Loucy (cell line): Measurements from ENCODE around the gene MICAL3.

Experiments
- H2AFZ ChIP-seq: fragments of 200-600 bp; sonication (generic); 2 replicates; pipeline ENCODE4 v1.6.0; 2016; ENCODE audit warnings: antibody characterized with exemption, mild to moderate bottlenecking, low read length, moderate library complexity
- H3F3A ChIP-seq: fragments of 200-600 bp; 2 replicates; pipeline ENCODE4 v1.6.0; 2016; ENCODE audit warnings: antibody characterized with exemption, low read depth, mild to moderate bottlenecking
- H3K27me3 ChIP-seq: fragments of 200-600 bp; sonication (generic); 2 replicates; pipeline ENCODE4 v1.6.1; 2014; ENCODE audit warnings: low read length, mild to moderate bottlenecking; ENCODE audit not compliant: insufficient read depth, poor library complexity, severe bottlenecking
- H3K36me3 ChIP-seq: fragments of 200-600 bp; sonication (generic); 2 replicates; pipeline ENCODE4 v1.6.1; 2016; ENCODE audit warnings: low read length; ENCODE audit not compliant: insufficient read depth
- H3K4me1 ChIP-seq: fragments of 200-600 bp; sonication (generic); 2 replicates; pipeline ENCODE4 v1.5.1; 2014; ENCODE audit warnings: low read length, mild to moderate bottlenecking; ENCODE audit not compliant: insufficient read depth, poor library complexity, severe bottlenecking
- H3K4me2 ChIP-seq: fragments of 200-600 bp; sonication (generic); 2 replicates; pipeline ENCODE4 v1.6.0; 2014; ENCODE audit warnings: antibody characterized with exemption, low read length, low read depth, mild to moderate bottlenecking; ENCODE audit not compliant: poor library complexity, severe bottlenecking
- H3K4me3 ChIP-seq: fragments of 200-600 bp; sonication (generic); 2 replicates; pipeline ENCODE4 v1.5.1; 2014; ENCODE audit warnings: low read length, mild to moderate bottlenecking, mixed read lengths; ENCODE audit not compliant: poor library complexity, severe bottlenecking
- H3K79me2 ChIP-seq: fragments of 200-600 bp; sonication (generic); 2 replicates; pipeline ENCODE4 v1.6.1; 2014; ENCODE audit warnings: low read length; ENCODE audit not compliant: insufficient read depth
- H3K9ac ChIP-seq: fragments of 200-600 bp; sonication (generic); 2 replicates; pipeline ENCODE4 v1.6.0; 2014; ENCODE audit warnings: mild to moderate bottlenecking, low read depth, low read length, moderate library complexity; ENCODE audit not compliant: poor library complexity, severe bottlenecking
- H3K9me2 ChIP-seq: fragments of 200-600 bp; sonication (generic); replicated peaks from 2 replicates; pipeline ENCODE4 v1.6.1; 2016; ENCODE audit warnings: low read depth, low read length, mixed read lengths
- H3K9me3 ChIP-seq: fragments of 200-600 bp; sonication (generic); 2 replicates; pipeline ENCODE4 v1.6.1; 2014; ENCODE audit warnings: mild to moderate bottlenecking, antibody characterized with exemption, low read length, low read depth; ENCODE audit not compliant: insufficient read depth
- H4K20me1 ChIP-seq: fragments of 200-600 bp; sonication (generic); 2 replicates; pipeline ENCODE4 v1.6.0; 2014; ENCODE audit warnings: antibody characterized with exemption, low read length, mild to moderate bottlenecking; ENCODE audit not compliant: insufficient read depth, poor library complexity, severe bottlenecking
- EZH2phosphoT487 ChIP-seq: fragments of 200-600 bp; IDR thresholded peaks from 2 replicates; pipeline ENCODE4 v1.6.1; 2018; ENCODE audit warnings: antibody characterized with exemption, mild to moderate bottlenecking, moderate library complexity, borderline replicate concordance
- TF ChIP-seq, protein P1 (sequence below): fragments of 200-600 bp; sonication (generic); conservative IDR thresholded peaks from 2 replicates; pipeline ENCODE4 v1.5.1; 2014; ENCODE audit warnings: mild to moderate bottlenecking, antibody characterized with exemption, low read length

The MICAL3 gene

DNA sequence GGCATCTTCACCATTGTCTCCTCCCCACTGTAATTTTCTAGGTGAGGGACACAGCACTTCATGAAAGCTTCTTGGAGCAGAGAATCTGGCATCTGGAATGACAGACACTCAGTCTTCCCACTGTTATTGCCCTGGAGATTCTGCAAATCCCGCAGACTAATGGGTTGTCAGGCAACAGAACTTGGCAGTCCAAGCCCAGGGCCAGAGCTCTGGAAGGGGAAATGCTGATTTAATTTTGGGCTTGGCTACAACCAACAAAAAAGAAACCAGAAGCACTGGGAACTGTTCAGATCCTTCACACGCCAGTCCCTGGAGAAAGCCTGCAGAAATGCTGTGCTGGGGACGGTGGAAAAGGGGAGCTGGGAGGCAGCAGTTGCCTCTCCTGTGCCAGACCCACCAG is 178.6 kb downstream of the MICAL3 start:
- Histone ChIP-seq H3K27me3 (no peaks in the 10 kb centered on the region), H3K9me2 (no peaks in the 10 kb centered on the region), H4K20me1 (no peaks in the 10 kb centered on the region), H3F3A (no peaks in the 10 kb centered on the region), H3K4me1 (no peaks in the 10 kb centered on the region), H3K9ac (no peak overlapping the region), H3K79me2 (no peaks in the 10 kb centered on the region), H2AFZ (no peak overlapping the region), H3K9me3 (no peaks in the 10 kb centered on the region), H3K36me3 (peaks cover 7% of the 10 kb centered on the region; the same call in 1 of the 2 replicates), H3K4me2 (no peak overlapping the region), H3K4me3 (no peak overlapping the region)
- TF ChIP-seq EZH2phosphoT487 = no peak
- TF ChIP-seq, protein P1, sequence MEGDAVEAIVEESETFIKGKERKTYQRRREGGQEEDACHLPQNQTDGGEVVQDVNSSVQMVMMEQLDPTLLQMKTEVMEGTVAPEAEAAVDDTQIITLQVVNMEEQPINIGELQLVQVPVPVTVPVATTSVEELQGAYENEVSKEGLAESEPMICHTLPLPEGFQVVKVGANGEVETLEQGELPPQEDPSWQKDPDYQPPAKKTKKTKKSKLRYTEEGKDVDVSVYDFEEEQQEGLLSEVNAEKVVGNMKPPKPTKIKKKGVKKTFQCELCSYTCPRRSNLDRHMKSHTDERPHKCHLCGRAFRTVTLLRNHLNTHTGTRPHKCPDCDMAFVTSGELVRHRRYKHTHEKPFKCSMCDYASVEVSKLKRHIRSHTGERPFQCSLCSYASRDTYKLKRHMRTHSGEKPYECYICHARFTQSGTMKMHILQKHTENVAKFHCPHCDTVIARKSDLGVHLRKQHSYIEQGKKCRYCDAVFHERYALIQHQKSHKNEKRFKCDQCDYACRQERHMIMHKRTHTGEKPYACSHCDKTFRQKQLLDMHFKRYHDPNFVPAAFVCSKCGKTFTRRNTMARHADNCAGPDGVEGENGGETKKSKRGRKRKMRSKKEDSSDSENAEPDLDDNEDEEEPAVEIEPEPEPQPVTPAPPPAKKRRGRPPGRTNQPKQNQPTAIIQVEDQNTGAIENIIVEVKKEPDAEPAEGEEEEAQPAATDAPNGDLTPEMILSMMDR = no peak

- no peaks in the 10 kb centered on the region for H3K79me2 ChIP-seq
- no peaks in the 10 kb centered on the region for H3K9me3 ChIP-seq
- H3K4me2 ChIP-seq = no peak overlapping the region
- no peak overlapping the region for H3K4me3 ChIP-seq
- H3K36me3 ChIP-seq = peaks cover 11% of the 10 kb centered on the region; the same call in 1 of the 2 replicates
- H3K4me1 ChIP-seq = no peaks in the 10 kb centered on the region
- TF ChIP-seq EZH2phosphoT487 = no peak
- TF ChIP-seq, protein P1 = no peak
- H3F3A ChIP-seq = no peaks in the 10 kb centered on the region
- H2AFZ ChIP-seq = no peak overlapping the region
- no peaks in the 10 kb centered on the region for H3K27me3 ChIP-seq
- no peaks in the 10 kb centered on the region for H3K9me2 ChIP-seq
- no peaks in the 10 kb centered on the region for H4K20me1 ChIP-seq
- H3K9ac ChIP-seq = no peak overlapping the region
Observed at GRCh38 chr22:17845327-17845726, 179.0 kb downstream of the MICAL3 start.

GRCh38 chr22:17844150-17844549 is 180.2 kb downstream of the MICAL3 start:
- no peaks in the 10 kb centered on the region for H3K4me1 ChIP-seq
- no peak overlapping the region for H3K4me3 ChIP-seq
- H2AFZ ChIP-seq = no peak overlapping the region
- no peaks in the 10 kb centered on the region for H4K20me1 ChIP-seq
- TF ChIP-seq EZH2phosphoT487 = no peak
- TF ChIP-seq, protein P1 = no peak
- H3K9me2 ChIP-seq = no peaks in the 10 kb centered on the region
- H3K27me3 ChIP-seq = no peaks in the 10 kb centered on the region
- no peaks in the 10 kb centered on the region for H3K9me3 ChIP-seq
- no peaks in the 10 kb centered on the region for H3F3A ChIP-seq
- no peak overlapping the region for H3K4me2 ChIP-seq
- no peaks in the 10 kb centered on the region for H3K79me2 ChIP-seq
- peaks cover 14% of the 10 kb centered on the region; the same call in 1 of the 2 replicates for H3K36me3 ChIP-seq
- no peak overlapping the region for H3K9ac ChIP-seq
